ENCODE data around the gene C1orf105. TPM values are rescaled to one million over a fixed set of nuclear protein-coding genes. Genes with fewer than 3 reads are reported as not detected.

The C1orf105 gene
- polyA plus RNA-seq, 1 donor (not counting 4 experiments of a cell fraction or from before 2014, with no cell fraction given): not detected

DNA sequence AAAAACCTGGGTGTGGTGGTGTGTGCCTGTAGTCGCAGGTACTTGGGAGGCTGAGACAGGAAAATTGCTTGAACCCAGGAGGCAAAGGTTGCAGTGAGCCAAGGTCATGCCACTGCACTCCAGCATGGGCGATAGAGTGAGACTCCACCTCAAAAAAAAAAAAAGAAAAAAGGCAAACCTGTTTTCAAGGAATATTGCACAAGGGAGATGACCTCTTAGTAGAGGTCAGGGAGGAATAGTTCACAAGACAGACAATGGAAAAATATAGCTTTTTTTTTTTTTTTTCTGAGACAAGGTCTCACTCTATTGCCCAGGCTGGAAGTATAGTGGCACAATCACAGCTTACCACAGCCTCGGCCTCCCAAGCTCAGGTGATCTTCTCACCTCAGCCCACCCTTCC, 90.0 kb downstream of the C1orf105 start:
- Histone ChIP-seq H4K20me1 (ENCODE audit: control insufficient read depth, extremely low read depth, insufficient read depth, low read length) (no peaks in the 10 kb centered on the region), H3K27me3 (ENCODE audit: control insufficient read depth, extremely low read depth, insufficient read depth, low read length) (no peaks in the 10 kb centered on the region), H3K27ac (ENCODE audit: control insufficient read depth, insufficient read depth, low read length) (no peak overlapping the region), H3K4me2 (ENCODE audit: control insufficient read depth, extremely low read depth, insufficient read depth, low read depth, low read length) (no peak overlapping the region), H3K9ac (ENCODE audit: control insufficient read depth, extremely low read depth, insufficient read depth, low read length) (no peak overlapping the region), H3K79me2 (ENCODE audit: control insufficient read depth, insufficient read depth, low read length) (no peaks in the 10 kb centered on the region), H3K4me3 (ENCODE audit: control insufficient read depth in 2 of 3, extremely low read depth in 1 of 3, insufficient read depth in 2 of 3, low read depth in 1 of 3, low read length in 3 of 3) (no peak overlapping the region), H3K9me3 (ENCODE audit: control insufficient read depth, low read depth, low read length) (no peaks in the 10 kb centered on the region), H3K4me1 (ENCODE audit: control insufficient read depth, extremely low read depth, insufficient read depth, low read length) (peaks cover 11% of the 10 kb centered on the region), H3K9me1 (ENCODE audit: control insufficient read depth, extremely low read depth, insufficient read depth, low read length) (no peaks in the 10 kb centered on the region), H2AFZ (ENCODE audit: control insufficient read depth, low read length) (no peak overlapping the region), H3K36me3 (ENCODE audit: control insufficient read depth in 2 of 2, extremely low read depth in 1 of 2, insufficient read depth in 2 of 2, low read length in 2 of 2) (no peaks in the 10 kb centered on the region)
- DNase-seq (ENCODE audit: low read depth, low spot score) (no peak), FAIRE-seq (no peak)
- dilution Hi-C loops (cut with MboI; ENCODE audit: extremely low pct_ligation_motif_present, low sequenced_read_pairs): no loop called here
- TF ChIP-seq CTCF (optimal IDR thresholded peaks at IDR 0.05 in 1 of 3, IDR thresholded peaks at IDR 0.05 in 1 of 3, conservative IDR thresholded peaks at IDR 0.05 in 1 of 3; ENCODE audit: extremely low read depth in 1 of 3, insufficient read depth in 2 of 3, low read length in 3 of 3): no peak
- no peak for TF ChIP-seq EZH2 (IDR thresholded peaks at IDR 0.05; ENCODE audit: low read length)

DNA sequence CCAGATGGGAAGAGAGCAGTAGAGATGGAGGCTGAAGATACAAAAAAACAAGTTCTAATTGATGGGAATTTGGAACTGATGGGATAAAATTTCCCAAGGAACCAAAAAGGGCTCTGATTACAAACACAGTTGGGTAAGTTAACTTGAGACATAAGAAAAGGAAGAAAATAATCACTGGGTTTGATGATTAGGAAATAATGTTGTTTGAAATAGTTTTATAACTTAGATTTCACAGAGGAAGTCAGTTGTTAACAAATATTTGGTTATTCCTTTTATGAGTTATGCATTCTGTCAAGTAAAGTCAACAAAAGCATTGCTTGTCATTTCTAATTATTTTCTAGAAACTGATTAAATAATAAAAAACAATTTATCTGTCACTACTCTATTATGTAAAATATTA, 92.1 kb downstream of the C1orf105 start:
- no peak for FAIRE-seq
- no peak overlapping the region for H3K4me2 ChIP-seq (ENCODE audit: control insufficient read depth, extremely low read depth, insufficient read depth, low read depth, low read length)
- no peak overlapping the region for H3K4me3 ChIP-seq (ENCODE audit: control insufficient read depth in 2 of 3, extremely low read depth in 1 of 3, insufficient read depth in 2 of 3, low read depth in 1 of 3, low read length in 3 of 3)
- TF ChIP-seq EZH2 (IDR thresholded peaks at IDR 0.05; ENCODE audit: low read length): no peak
- TF ChIP-seq CTCF (optimal IDR thresholded peaks at IDR 0.05 in 1 of 3, IDR thresholded peaks at IDR 0.05 in 1 of 3, conservative IDR thresholded peaks at IDR 0.05 in 1 of 3; ENCODE audit: extremely low read depth in 1 of 3, insufficient read depth in 2 of 3, low read length in 3 of 3): no peak
- H3K36me3 ChIP-seq (ENCODE audit: control insufficient read depth in 2 of 2, extremely low read depth in 1 of 2, insufficient read depth in 2 of 2, low read length in 2 of 2): no peaks in the 10 kb centered on the region
- no peaks in the 10 kb centered on the region for H3K9me3 ChIP-seq (ENCODE audit: control insufficient read depth, low read depth, low read length)
- no peak for DNase-seq (ENCODE audit: low read depth, low spot score)
- no peak overlapping the region for H3K27ac ChIP-seq (ENCODE audit: control insufficient read depth, insufficient read depth, low read length)
- dilution Hi-C loops (cut with MboI; ENCODE audit: extremely low pct_ligation_motif_present, low sequenced_read_pairs): no loop called here
- no peak overlapping the region for H3K9ac ChIP-seq (ENCODE audit: control insufficient read depth, extremely low read depth, insufficient read depth, low read length)
- H3K27me3 ChIP-seq (ENCODE audit: control insufficient read depth, extremely low read depth, insufficient read depth, low read length): no peaks in the 10 kb centered on the region
- peaks cover 11% of the 10 kb centered on the region for H3K4me1 ChIP-seq (ENCODE audit: control insufficient read depth, extremely low read depth, insufficient read depth, low read length)
- H3K9me1 ChIP-seq (ENCODE audit: control insufficient read depth, extremely low read depth, insufficient read depth, low read length): no peaks in the 10 kb centered on the region
- H4K20me1 ChIP-seq (ENCODE audit: control insufficient read depth, extremely low read depth, insufficient read depth, low read length): no peaks in the 10 kb centered on the region
- H2AFZ ChIP-seq (ENCODE audit: control insufficient read depth, low read length): no peak overlapping the region
- H3K79me2 ChIP-seq (ENCODE audit: control insufficient read depth, insufficient read depth, low read length): no peaks in the 10 kb centered on the region

Measured in keratinocyte (primary cell).